CD4-positive, CD25-positive, alpha-beta regulatory T cell (primary cell): Measurements from ENCODE around the gene CAMSAP1. TPM values are rescaled to one million over a fixed set of nuclear protein-coding genes. Genes with fewer than 3 reads are reported as not detected.
A peak's percentile ranks its signal among the peaks of the same experiment; 100 is the strongest.

ENCODE experiments used
- ATAC-seq, 2 donors: fragments of 150-1000 bp; cut with Tn5 transposase; one replicate each; pipeline ENCODE4 v1.10.0; 2021; ENCODE audit warnings: low read depth in 2 of 2, moderate number of reproducible peaks in 2 of 2, moderate library complexity in 1 of 2
- DNase-seq, 3 donors: peaks; one replicate each; pipeline versions ENCODE4 v3.0.0 to v3.0.0-alpha.2; 2012 to 2022; ENCODE audit warnings: mixed read lengths in 1 of 3
- H3K27ac ChIP-seq: one replicate; pipeline ENCODE4 v1.7.0; 2013; ENCODE audit warnings: mild to moderate bottlenecking, low read length; ENCODE audit not compliant: insufficient read depth, poor library complexity, severe bottlenecking
- H3K27me3 ChIP-seq: one replicate; pipeline ENCODE4 v1.7.0; 2013; ENCODE audit warnings: low read length; ENCODE audit not compliant: control insufficient read depth, insufficient read depth
- H3K36me3 ChIP-seq: one replicate; pipeline ENCODE4 v1.7.0; 2013; ENCODE audit warnings: mild to moderate bottlenecking, low read length, moderate library complexity; ENCODE audit not compliant: control insufficient read depth, insufficient read depth
- H3K4me1 ChIP-seq: 2 replicates; pipeline ENCODE4 v1.7.0; 2013; ENCODE audit warnings: mild to moderate bottlenecking, low read length; ENCODE audit not compliant: insufficient read depth, control insufficient read depth, poor library complexity, severe bottlenecking
- H3K4me3 ChIP-seq: one replicate; pipeline ENCODE4 v1.7.0; 2013; ENCODE audit warnings: low read depth, mild to moderate bottlenecking, low read length, moderate library complexity
- H3K9me3 ChIP-seq, 2 experiments: 1 replicate in 1 of 2; 2 replicates in 1 of 2; pipeline ENCODE4 v1.7.0; 2013; ENCODE audit warnings: low read length in 2 of 2, mild to moderate bottlenecking in 1 of 2, moderate library complexity in 1 of 2; ENCODE audit not compliant: control insufficient read depth in 2 of 2
- H3K27ac Mint-ChIP-seq, 3 donors: one replicate each; pipeline ENCODE4 v1.8.0; 2020 to 2022; ENCODE audit warnings: mild to moderate bottlenecking in 3 of 3, mixed read lengths in 3 of 3, moderate library complexity in 2 of 3
- H3K27me3 Mint-ChIP-seq: one replicate; pipeline ENCODE4 v1.8.0; 2022; ENCODE audit warnings: mild to moderate bottlenecking, mixed read lengths
- H3K36me3 Mint-ChIP-seq: one replicate; pipeline ENCODE4 v1.8.0; 2020; ENCODE audit warnings: mixed read lengths
- H3K4me1 Mint-ChIP-seq, 4 donors: one replicate each; pipeline ENCODE4 v1.8.0; 2020 to 2022; ENCODE audit warnings: mixed read lengths in 4 of 4, mild to moderate bottlenecking in 1 of 4
- H3K4me3 Mint-ChIP-seq, 4 donors: one replicate each; pipeline ENCODE4 v1.8.0; 2020 to 2022; ENCODE audit warnings: mild to moderate bottlenecking in 4 of 4, mixed read lengths in 4 of 4, moderate library complexity in 3 of 4
- H3K9me3 Mint-ChIP-seq, 7 donors: one replicate each; pipeline ENCODE4 v1.8.0; 2020 to 2022; ENCODE audit warnings: mixed read lengths in 7 of 7, mild to moderate bottlenecking in 3 of 7, moderate library complexity in 2 of 7
- polyA plus RNA-seq, 4 donors: library from polyadenylated mRNA; unstranded; fragments of 300-500 nt; fragmentation: Illumina TruSeq; gene quantifications; one replicate each; pipeline ENCODE4 v1.2.3, GENCODE V29; 2021
- total RNA-seq: library from RNA; stranded (reverse); gene quantifications from one replicate; pipeline ENCODE4 v1.2.3, GENCODE V29; 2022

The CAMSAP1 gene
- total and polyA plus RNA-seq, 5 donors from 2014 or later = 0.67 to 31.6 (median 2.0) TPM

GRCh38 chr9:135910216-135910615 lies 2.9 kb upstream of the CAMSAP1 start:
- no peaks in the 10 kb centered on the region for H3K27me3 ChIP-seq
- Mint-ChIP-seq H3K36me3 (peaks cover 40% of the 10 kb centered on the region), H3K27me3 (no peaks in the 10 kb centered on the region), H3K9me3 (peaks cover 0 to 25% (median 4%) of the 10 kb centered on the region in 7 donors), H3K4me1 (peaks cover 28 to 50% (median 36%) of the 10 kb centered on the region in 4 donors), H3K27ac (no peak overlapping the region), H3K4me3 (peak overlapping the region; percentile 29 to 94 (median 70))
- peaks cover 26% of the 10 kb centered on the region for H3K36me3 ChIP-seq
- no peak overlapping the region for H3K4me3 ChIP-seq
- DNase-seq (no peak), ATAC-seq (no peak)
- peaks cover 9 to 22% of the 10 kb centered on the region in 2 experiments for H3K9me3 ChIP-seq
- peaks cover 31% of the 10 kb centered on the region for H3K4me1 ChIP-seq
- no peak overlapping the region for H3K27ac ChIP-seq

GRCh38 chr9:135909371-135909770 lies 2.0 kb upstream of the CAMSAP1 start:
- H3K4me3 ChIP-seq = peak overlapping the region; percentile 54
- ATAC-seq (no peak), DNase-seq (no peak)
- H3K27ac ChIP-seq = no peak overlapping the region
- Mint-ChIP-seq H3K27me3 (no peaks in the 10 kb centered on the region), H3K4me3 (peak overlapping the region; percentile 84 to 94 (median 86)), H3K27ac (peak overlapping the region in 1 of 3 donors; percentile 92), H3K36me3 (peaks cover 32% of the 10 kb centered on the region), H3K4me1 (peaks cover 33 to 59% (median 41%) of the 10 kb centered on the region in 4 donors), H3K9me3 (peaks cover 0 to 17% (median 3%) of the 10 kb centered on the region in 7 donors)
- H3K36me3 ChIP-seq = peaks cover 18% of the 10 kb centered on the region
- H3K4me1 ChIP-seq = peaks cover 36% of the 10 kb centered on the region
- peaks cover 5 to 13% of the 10 kb centered on the region in 2 experiments for H3K9me3 ChIP-seq
- no peaks in the 10 kb centered on the region for H3K27me3 ChIP-seq

- Mint-ChIP-seq H3K4me1 (peaks cover 33 to 63% (median 41%) of the 10 kb centered on the region in 4 donors), H3K4me3 (peak overlapping the region; percentile 84 to 94 (median 86)), H3K9me3 (peaks cover 0 to 15% (median 3%) of the 10 kb centered on the region in 7 donors), H3K36me3 (peaks cover 29% of the 10 kb centered on the region), H3K27me3 (no peaks in the 10 kb centered on the region), H3K27ac (peak overlapping the region; percentile 82 to 92 (median 84))
- Histone ChIP-seq H3K4me1 (peaks cover 36% of the 10 kb centered on the region), H3K27me3 (no peaks in the 10 kb centered on the region), H3K36me3 (peaks cover 13% of the 10 kb centered on the region), H3K4me3 (peak overlapping the region; percentile 54), H3K9me3 (peaks cover 2 to 8% of the 10 kb centered on the region in 2 experiments), H3K27ac (no peak overlapping the region)
- no peak for DNase-seq
- no peak for ATAC-seq
Observed at GRCh38 chr9:135908754-135909204, 1.4 kb upstream of the CAMSAP1 start.

- peak overlapping the region; percentile 84 to 94 (median 86) for H3K4me3 Mint-ChIP-seq
- peaks cover 33 to 69% (median 42%) of the 10 kb centered on the region in 4 donors for H3K4me1 Mint-ChIP-seq
Observed at GRCh38 chr9:135908093-135908753, 877 bp upstream of the CAMSAP1 start.

GRCh38 chr9:135907006-135907430 lies 328 bp downstream of the CAMSAP1 start:
- Histone ChIP-seq H3K4me1 (peaks cover 36% of the 10 kb centered on the region), H3K36me3 (peaks cover 4% of the 10 kb centered on the region), H3K27ac (no peak overlapping the region), H3K9me3 (no peaks in the 10 kb centered on the region), H3K4me3 (no peak overlapping the region), H3K27me3 (no peaks in the 10 kb centered on the region)
- Mint-ChIP-seq H3K4me3 (no peak overlapping the region), H3K27me3 (no peaks in the 10 kb centered on the region), H3K27ac (no peak overlapping the region), H3K36me3 (peaks cover 29% of the 10 kb centered on the region), H3K4me1 (peaks cover 33 to 78% (median 49%) of the 10 kb centered on the region in 4 donors), H3K9me3 (peaks cover 0 to 9% (median 0%) of the 10 kb centered on the region in 7 donors)
- ATAC-seq (no peak), DNase-seq (peak in 1 of 3 donors; percentile 23)

More at GRCh38 chr9:135908093-135908753, 877 bp upstream of the CAMSAP1 start:
- Histone ChIP-seq H3K9me3 (peaks cover 0 to 3% of the 10 kb centered on the region in 2 experiments), H3K4me3 (peak overlapping the region; percentile 54), H3K27ac (peak overlapping the region; percentile 74), H3K4me1 (peaks cover 36% of the 10 kb centered on the region), H3K27me3 (no peaks in the 10 kb centered on the region), H3K36me3 (peaks cover 8% of the 10 kb centered on the region)
- Mint-ChIP-seq H3K27me3 (no peaks in the 10 kb centered on the region), H3K27ac (peak overlapping the region; percentile 82 to 92 (median 84)), H3K9me3 (peaks cover 0 to 10% (median 0%) of the 10 kb centered on the region in 7 donors), H3K36me3 (peaks cover 24% of the 10 kb centered on the region)
- peak in 2 of 3 donors; percentile 13 to 22 for DNase-seq
- ATAC-seq = no peak

- Mint-ChIP-seq H3K9me3 (peaks cover 0 to 4% (median 0%) of the 10 kb centered on the region in 7 donors), H3K27ac (peak overlapping the region; percentile 20 to 85 (median 34)), H3K27me3 (no peaks in the 10 kb centered on the region), H3K4me1 (peaks cover 27 to 78% (median 52%) of the 10 kb centered on the region in 4 donors), H3K36me3 (peaks cover 28% of the 10 kb centered on the region), H3K4me3 (peak overlapping the region; percentile 89 to 98 (median 92))
- DNase-seq (peak in 2 of 3 donors; percentile 15 to 18), ATAC-seq (no peak)
- H3K9me3 ChIP-seq = no peaks in the 10 kb centered on the region
- H3K4me3 ChIP-seq = peak overlapping the region; percentile 91
- H3K4me1 ChIP-seq = peaks cover 36% of the 10 kb centered on the region
- H3K36me3 ChIP-seq = peaks cover 4% of the 10 kb centered on the region
- H3K27me3 ChIP-seq = no peaks in the 10 kb centered on the region
- H3K27ac ChIP-seq = peak overlapping the region; percentile 64
Observed at GRCh38 chr9:135906291-135907005, 898 bp downstream of the CAMSAP1 start.

- peaks cover 36% of the 10 kb centered on the region for H3K4me1 ChIP-seq
- no peaks in the 10 kb centered on the region for H3K9me3 Mint-ChIP-seq
- ATAC-seq (peak; percentile 21 to 45), DNase-seq (peak in 2 of 3 donors; percentile 28 to 69)
- no peaks in the 10 kb centered on the region for H3K36me3 ChIP-seq
- peaks cover 19% of the 10 kb centered on the region for H3K36me3 Mint-ChIP-seq
- peak overlapping the region; percentile 91 for H3K4me3 ChIP-seq
- no peaks in the 10 kb centered on the region for H3K9me3 ChIP-seq
- H3K27ac ChIP-seq = peak overlapping the region; percentile 64
- no peaks in the 10 kb centered on the region for H3K27me3 Mint-ChIP-seq
- peak overlapping the region; percentile 34 to 85 (median 79) for H3K27ac Mint-ChIP-seq
- no peaks in the 10 kb centered on the region for H3K27me3 ChIP-seq
- peak overlapping the region; percentile 89 to 98 (median 92) for H3K4me3 Mint-ChIP-seq
- peaks cover 21 to 76% (median 53%) of the 10 kb centered on the region in 4 donors for H3K4me1 Mint-ChIP-seq
Observed at GRCh38 chr9:135905380-135906258, 1.7 kb downstream of the CAMSAP1 start.
